Spinal cord (tissue), 10 donors: ENCODE data around the gene PLK5. TPM values are rescaled to one million over a fixed set of nuclear protein-coding genes. Genes with fewer than 3 reads are reported as not detected.

ENCODE experiments used
- DNase-seq, 6 donors: peaks; one replicate each; pipeline versions ENCODE4 v3.0.0 to v3.0.0-alpha.2; 2013 to 2015; ENCODE audit warnings: low spot score in 6 of 6, low read depth in 4 of 6
- H3K27ac ChIP-seq: one replicate; pipeline ENCODE4 v1.5.1; 2013; ENCODE audit warnings: low read depth, low read length, control low read depth
- H3K27me3 ChIP-seq: one replicate; pipeline ENCODE4 v1.6.1; 2013; ENCODE audit warnings: low read length; ENCODE audit not compliant: control insufficient read depth, insufficient read depth
- H3K36me3 ChIP-seq: one replicate; pipeline ENCODE4 v1.6.1; 2013; ENCODE audit warnings: low read length; ENCODE audit not compliant: control insufficient read depth, insufficient read depth
- H3K4me1 ChIP-seq: one replicate; pipeline ENCODE4 v1.6.1; 2013; ENCODE audit warnings: low read length; ENCODE audit not compliant: control insufficient read depth, insufficient read depth
- H3K4me3 ChIP-seq: one replicate; pipeline ENCODE4 v1.5.1; 2013; ENCODE audit warnings: low read depth, low read length, control low read depth
- H3K9me3 ChIP-seq: one replicate; pipeline ENCODE4 v1.6.1; 2013; ENCODE audit warnings: low read length; ENCODE audit not compliant: control insufficient read depth, insufficient read depth
- WGBS: methylation state at CpG from one replicate; pipeline ENCODE4 v1.1.5; 2013; ENCODE audit warnings: missing lambda C conversion rate; ENCODE audit not compliant: insufficient coverage; 5-methylcytosine and 5-hydroxymethylcytosine counted together
- polyA plus RNA-seq, 2 donors: library from polyadenylated mRNA; unstranded; fragments of 120-200 nt; gene quantifications; one replicate each; pipeline ENCODE4 v1.2.1, GENCODE V29; 2013; ENCODE audit not compliant: insufficient read length in 2 of 2
- total RNA-seq, 2 donors: library from RNA; depleted of rRNA in 1 of 2; stranded (reverse); fragments of 120-200 nt in 1 of 2; fragments of >200 nt in 1 of 2; gene quantifications; one replicate each; pipeline versions ENCODE4 v1.2.3 to v1.2.4, GENCODE V29; 2013 to 2014
- donor health status: healthy.

The PLK5 gene
- total and polyA plus RNA-seq, 4 donors = 0.59 to 5.9 (median 2.4) TPM

DNA sequence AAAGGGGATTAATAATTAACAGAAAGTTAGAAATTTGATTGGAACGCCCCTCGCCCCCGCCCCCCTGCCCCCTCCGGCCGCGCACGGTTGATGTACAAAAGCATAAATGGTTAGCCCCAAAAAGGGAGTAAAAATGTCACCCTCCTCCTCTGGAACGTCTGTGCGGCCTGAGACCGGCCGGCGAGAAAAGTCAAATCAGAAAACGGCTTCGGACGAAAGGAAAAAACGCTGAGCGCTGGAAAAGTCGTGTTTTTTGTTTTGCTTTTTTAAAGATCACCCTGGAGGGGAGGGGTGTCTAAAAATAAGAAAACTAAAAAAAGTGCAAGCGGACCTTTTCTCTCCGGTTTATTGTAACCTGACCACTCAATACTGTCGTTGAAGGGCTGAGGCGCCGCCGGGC, 31.1 kb downstream of the PLK5 start:
- 76% methylated on average over 18 of the region's 24 CpGs for whole genome bisulfite sequencing
- DNase-seq = no peak
- Histone ChIP-seq H3K36me3 (peaks cover 44% of the 10 kb centered on the region), H3K27ac (no peak overlapping the region), H3K4me3 (no peak overlapping the region), H3K4me1 (peaks cover 10% of the 10 kb centered on the region), H3K27me3 (no peaks in the 10 kb centered on the region), H3K9me3 (no peaks in the 10 kb centered on the region)

DNA sequence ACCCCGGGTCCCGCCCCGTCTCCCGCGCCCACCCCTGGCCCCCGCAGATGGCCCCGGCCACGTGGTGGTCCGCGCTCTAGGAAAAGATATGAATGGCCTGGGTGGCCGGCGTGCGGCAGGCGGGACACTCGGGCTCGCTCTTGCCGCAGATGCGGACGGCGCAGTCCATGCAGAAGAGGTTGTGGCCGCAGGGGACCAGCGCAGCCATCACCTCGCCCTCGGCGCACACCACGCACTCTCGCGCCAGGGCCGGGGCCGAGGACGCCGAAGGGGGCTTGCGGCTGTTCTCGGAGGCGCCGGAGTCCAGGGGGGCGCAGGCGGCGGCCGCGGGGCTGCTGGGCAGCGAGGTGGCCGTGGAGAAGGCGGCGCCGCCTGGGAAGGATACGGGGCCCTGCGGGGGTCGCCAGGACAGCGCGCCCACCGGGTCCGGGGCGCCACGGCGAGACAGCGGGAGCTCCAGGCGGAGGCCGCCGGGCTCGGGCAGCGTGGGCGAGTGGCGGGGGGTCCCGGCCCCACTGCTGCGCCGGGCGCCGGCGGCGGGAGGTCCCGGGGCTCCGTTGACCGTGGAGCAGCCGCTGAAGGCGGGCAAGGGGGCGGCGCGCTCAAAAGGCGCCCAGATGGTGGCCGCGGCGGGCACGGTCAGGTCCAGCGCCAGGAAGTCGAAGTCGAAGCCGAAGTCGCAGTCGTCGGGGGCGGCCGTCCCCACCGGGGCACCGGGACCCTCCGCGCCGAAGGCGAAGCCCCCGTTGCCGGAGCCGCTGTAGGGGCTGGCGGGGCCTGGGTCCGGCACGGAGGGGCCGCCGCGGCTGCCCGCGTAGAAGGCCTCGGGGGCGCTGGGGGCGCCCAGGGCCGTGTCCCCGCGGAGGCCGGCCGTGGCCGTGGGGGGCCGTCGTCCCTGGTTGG, 31.9 kb downstream of the PLK5 start:
- H3K27ac ChIP-seq = no peak overlapping the region
- H3K4me3 ChIP-seq = no peak overlapping the region
- H3K4me1 ChIP-seq = peaks cover 10% of the 10 kb centered on the region
- H3K27me3 ChIP-seq = no peaks in the 10 kb centered on the region
- no peak for DNase-seq
- 93% methylated on average over 112 of the region's 121 CpGs for WGBS
- H3K9me3 ChIP-seq = no peaks in the 10 kb centered on the region
- H3K36me3 ChIP-seq = peaks cover 52% of the 10 kb centered on the region

DNA sequence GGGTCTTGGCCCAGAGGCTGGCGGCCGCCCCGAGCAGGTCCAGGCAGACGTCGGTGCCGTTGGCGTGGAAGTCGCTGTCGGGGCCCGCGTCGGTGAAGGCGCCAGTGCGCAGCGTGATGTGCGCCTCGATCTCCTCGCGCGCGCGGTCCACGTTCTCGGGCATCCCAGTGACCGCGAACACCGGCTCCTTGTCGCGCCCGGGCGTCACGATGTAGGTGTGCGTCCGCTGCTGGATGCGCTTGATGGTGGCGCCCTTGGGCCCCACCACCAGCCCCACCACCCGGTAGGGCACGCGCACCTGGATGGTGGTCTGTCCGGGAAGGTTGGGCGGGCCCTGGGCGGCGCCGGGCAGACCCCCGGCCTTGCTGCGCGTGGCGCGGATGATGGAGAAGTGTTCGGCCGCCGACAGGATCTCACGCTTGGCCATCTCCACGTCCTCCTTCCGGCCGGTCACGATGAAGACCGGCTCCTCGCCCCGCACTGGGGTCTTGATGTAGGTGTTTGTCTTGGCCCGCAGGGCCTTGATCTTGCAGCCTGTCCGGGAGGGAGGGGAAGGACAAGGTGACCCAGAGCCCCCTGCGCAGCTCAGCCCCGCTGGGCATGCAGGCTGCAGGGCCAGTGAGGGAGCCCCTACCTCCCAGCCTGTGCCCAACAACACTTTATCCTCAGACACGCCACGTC, 32.7 kb downstream of the PLK5 start:
- 98% methylated on average over 60 of the region's 66 CpGs for WGBS
- H3K4me1 ChIP-seq = peaks cover 14% of the 10 kb centered on the region
- H3K9me3 ChIP-seq = no peaks in the 10 kb centered on the region
- peaks cover 60% of the 10 kb centered on the region for H3K36me3 ChIP-seq
- no peaks in the 10 kb centered on the region for H3K27me3 ChIP-seq
- no peak overlapping the region for H3K27ac ChIP-seq
- no peak for DNase-seq
- H3K4me3 ChIP-seq = no peak overlapping the region

DNA sequence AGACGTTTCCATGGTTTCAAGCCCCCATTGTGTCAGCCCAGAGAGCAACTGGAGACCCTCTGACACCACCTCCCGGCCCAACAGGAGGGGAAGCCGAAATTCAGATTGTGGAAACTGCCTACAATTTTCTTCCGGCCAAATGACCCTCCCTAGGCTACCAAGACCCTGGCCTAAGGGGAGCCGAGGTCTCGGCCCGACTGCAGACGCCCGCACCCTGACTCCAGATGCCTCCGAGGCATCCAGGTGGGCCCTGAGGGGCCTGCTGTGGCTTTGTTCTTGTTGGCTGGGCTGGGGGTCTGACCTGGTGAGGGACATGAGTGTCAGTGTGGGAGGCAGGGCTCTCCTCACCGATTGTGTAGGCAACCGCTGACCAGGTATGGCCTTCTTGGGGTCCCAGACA, 34.7 kb downstream of the PLK5 start:
- no peak for DNase-seq
- no peak overlapping the region for H3K4me3 ChIP-seq
- H3K36me3 ChIP-seq = peaks cover 73% of the 10 kb centered on the region
- no peaks in the 10 kb centered on the region for H3K27me3 ChIP-seq
- peaks cover 19% of the 10 kb centered on the region for H3K4me1 ChIP-seq
- no peak overlapping the region for H3K27ac ChIP-seq
- H3K9me3 ChIP-seq = no peaks in the 10 kb centered on the region
- 45% methylated on average over 10 of the region's 12 CpGs for WGBS

DNA sequence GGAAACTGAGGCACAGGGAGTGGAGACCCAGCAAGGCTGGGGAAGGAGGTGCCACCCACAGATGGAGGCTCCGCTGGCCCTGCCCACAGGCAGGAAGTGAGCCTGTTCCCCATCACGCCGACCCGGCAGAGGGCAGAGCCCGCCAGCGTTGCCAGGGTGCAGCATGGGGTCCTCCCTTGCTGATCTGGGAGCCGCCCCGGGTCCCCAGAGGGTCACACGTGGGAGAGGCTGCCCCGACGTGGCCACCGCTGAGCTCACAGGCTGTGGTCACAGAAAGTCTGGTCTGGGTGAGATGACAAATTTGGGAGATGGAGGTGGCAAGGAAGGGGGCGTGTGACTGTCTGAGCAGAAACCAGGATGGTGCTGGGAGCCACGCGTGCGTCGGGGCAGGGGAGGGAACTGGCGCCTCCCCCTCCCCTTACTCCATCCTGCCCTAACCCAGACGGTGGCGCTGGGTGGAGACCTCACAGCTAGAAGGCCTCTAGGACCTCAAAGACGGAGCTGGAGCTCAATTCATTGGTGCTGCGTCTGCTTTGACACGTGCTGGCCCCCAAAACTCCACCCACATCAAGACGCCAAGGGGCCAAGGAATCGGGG, 36.5 kb downstream of the PLK5 start:
- Histone ChIP-seq H3K4me3 (no peak overlapping the region), H3K36me3 (peaks cover 65% of the 10 kb centered on the region), H3K4me1 (peaks cover 23% of the 10 kb centered on the region), H3K27me3 (no peaks in the 10 kb centered on the region), H3K27ac (no peak overlapping the region), H3K9me3 (no peaks in the 10 kb centered on the region)
- WGBS = 68% methylated on average over 22 of the region's 25 CpGs
- DNase-seq = no peak

DNA sequence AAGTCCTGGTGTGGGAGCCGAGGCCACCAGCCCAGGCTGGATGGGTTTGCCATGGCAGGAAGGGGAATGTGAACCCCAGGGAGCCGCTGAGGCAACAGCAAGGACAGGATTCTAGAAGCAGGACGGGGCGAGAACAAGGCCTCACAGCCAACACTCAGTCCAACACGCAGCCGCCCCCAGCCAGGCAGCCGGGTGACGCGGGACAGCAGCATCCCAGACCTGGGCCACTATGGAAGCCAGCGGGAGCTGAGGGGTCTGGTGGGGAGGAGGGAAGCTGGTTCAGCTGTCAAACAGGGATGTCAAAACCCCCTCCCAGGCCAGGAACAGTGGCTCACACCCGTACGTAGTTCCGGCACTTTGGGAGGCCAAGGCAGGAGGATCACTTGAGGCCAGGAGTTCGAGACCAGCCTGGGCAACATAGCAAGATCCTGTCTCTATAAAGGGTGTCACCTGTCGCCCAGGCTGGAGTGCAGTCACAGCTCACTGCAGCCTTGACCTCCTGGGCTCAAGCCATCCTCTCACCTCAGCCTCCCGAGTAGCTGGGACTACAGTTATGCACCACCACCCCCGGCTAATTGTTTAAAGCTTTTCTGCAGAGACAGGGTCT, 37.5 kb downstream of the PLK5 start:
- Histone ChIP-seq H3K4me1 (peaks cover 33% of the 10 kb centered on the region), H3K36me3 (peaks cover 66% of the 10 kb centered on the region), H3K4me3 (no peak overlapping the region), H3K27ac (no peak overlapping the region), H3K9me3 (no peaks in the 10 kb centered on the region), H3K27me3 (no peaks in the 10 kb centered on the region)
- 90% methylated on average over 16 of the region's 17 CpGs for WGBS
- DNase-seq = no peak

DNA sequence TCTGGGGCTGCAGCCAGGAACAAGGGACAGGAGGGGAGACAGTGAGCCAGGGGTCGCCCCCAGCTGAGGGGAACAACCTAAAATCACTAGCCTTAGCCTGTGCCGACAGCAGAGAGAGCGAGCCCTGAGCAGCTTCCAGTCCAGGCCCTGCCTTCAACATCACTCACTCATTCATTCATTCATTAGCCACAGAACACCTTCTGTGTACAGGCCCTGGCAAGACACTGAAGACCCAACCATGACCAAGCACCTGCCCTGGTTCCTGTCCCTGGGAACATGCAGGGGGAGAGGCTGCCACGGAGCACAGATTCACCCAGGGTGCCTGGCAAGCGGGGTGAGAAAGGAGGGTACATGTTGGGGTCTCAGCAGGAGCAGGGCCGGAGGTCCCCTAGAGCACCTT, 39.4 kb downstream of the PLK5 start:
- WGBS = 85% methylated on average over 6 of the region's 6 CpGs
- no peak for DNase-seq
- H3K4me1 ChIP-seq = peaks cover 32% of the 10 kb centered on the region
- no peak overlapping the region for H3K4me3 ChIP-seq
- H3K27me3 ChIP-seq = no peaks in the 10 kb centered on the region
- no peak overlapping the region for H3K27ac ChIP-seq
- peaks cover 57% of the 10 kb centered on the region for H3K36me3 ChIP-seq
- H3K9me3 ChIP-seq = no peaks in the 10 kb centered on the region

DNA sequence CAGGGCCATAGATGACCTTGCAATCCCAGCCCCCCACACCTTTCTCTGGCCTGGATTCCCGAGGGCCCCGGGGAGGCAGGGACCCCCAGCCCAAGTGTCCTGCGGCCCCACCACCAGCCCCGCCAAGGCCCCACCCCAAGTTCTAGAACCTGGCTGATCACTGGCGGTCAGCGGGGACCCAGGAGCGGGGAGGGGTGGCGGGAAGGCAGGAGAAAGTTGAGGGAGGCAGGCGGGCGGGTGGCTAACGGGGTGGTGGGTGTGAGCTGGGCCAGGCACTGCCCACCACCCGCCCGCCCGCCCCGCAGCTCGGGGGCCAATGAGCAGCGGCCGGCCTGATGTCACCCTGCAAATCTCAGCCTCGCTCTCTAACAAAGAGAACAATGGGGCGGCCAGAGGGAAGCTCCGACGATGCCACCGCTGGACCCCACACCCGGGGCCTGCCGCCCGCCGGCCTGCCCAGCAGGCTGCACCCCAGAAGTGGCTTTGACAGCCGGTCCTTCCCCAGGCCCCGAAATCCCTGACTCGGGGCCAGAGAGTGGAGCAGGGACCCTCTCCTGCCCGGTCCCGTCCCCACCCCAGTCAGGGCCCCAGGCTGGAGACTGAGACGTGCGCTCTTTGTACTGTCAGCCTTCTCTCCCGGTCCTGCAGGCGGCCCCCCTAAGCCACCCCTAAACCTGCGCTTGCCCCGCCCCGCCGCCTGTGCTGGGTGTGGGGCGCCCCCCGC, 42.7 kb downstream of the PLK5 start:
- DNase-seq = peak; percentile 65 to 96 (median 80)
- H3K27me3 ChIP-seq = no peaks in the 10 kb centered on the region

More for the DNA sequence above, 42.7 kb downstream of the PLK5 start:
- under 1% methylated on average over 32 of the region's 42 CpGs for WGBS
- Histone ChIP-seq H3K9me3 (no peaks in the 10 kb centered on the region), H3K4me3 (peak overlapping the region; percentile 90), H3K4me1 (peaks cover 30% of the 10 kb centered on the region), H3K36me3 (peaks cover 35% of the 10 kb centered on the region), H3K27ac (peak overlapping the region; percentile 98)
